T-cell (primary cell): Measurements from ENCODE around the gene BRIP1. TPM values are rescaled to one million over a fixed set of nuclear protein-coding genes. Genes with fewer than 3 reads are reported as not detected.

Source experiments
- ATAC-seq, 4 experiments: fragments of 200-7000 bp in 3 of 4; fragments of 150-1000 bp in 1 of 4; cut with Tn5 transposase; replicated peaks in 1 of 4; 1 replicate in 3 of 4; 2 replicates in 1 of 4; pipeline ENCODE4 v1.10.0; 2021; ENCODE audit warnings: moderate library complexity in 3 of 4, mild to moderate bottlenecking in 2 of 4, moderate number of reproducible peaks in 1 of 4
- CTCF ChIA-PET, 2 donors: fragments of 300-600 bp; sonication (Branson Sonifier 250); formaldehyde crosslinking; loops; one replicate each; lab custom pipeline; 2022; ENCODE audit warnings: antibody characterized with exemption in 2 of 2; lab: Charles Lee
- POLR2A ChIA-PET, 2 donors: fragments of 300-600 bp; sonication (Branson Sonifier 250); formaldehyde crosslinking; loops; one replicate each; lab custom pipeline; 2022; ENCODE audit warnings: antibody characterized with exemption in 2 of 2; lab: Charles Lee
- DNase-seq, 35 experiments: peaks; one replicate each; pipeline versions ENCODE4 v3.0.0 to v3.0.0-alpha.2; 2013 to 2023
- H3K27ac ChIP-seq: one replicate; pipeline ENCODE4 v1.5.1; 2013; ENCODE audit warnings: low read length
- H3K27me3 ChIP-seq, 2 experiments: replicated peaks in 1 of 2; 1 replicate in 1 of 2; 2 replicates in 1 of 2; pipeline versions ENCODE4 v1.6.1 to v1.7.0; 2013; ENCODE audit warnings: low read length in 1 of 2, mixed read lengths in 1 of 2; ENCODE audit not compliant: control insufficient read depth in 2 of 2, insufficient read depth in 2 of 2; ENCODE audit errors: extremely low read depth in 1 of 2
- H3K36me3 ChIP-seq, 2 donors: 1 replicate in 1 of 2; 2 replicates in 1 of 2; pipeline versions ENCODE4 v1.6.1 to v1.7.0; 2013; ENCODE audit warnings: low read length in 1 of 2; ENCODE audit not compliant: control insufficient read depth in 2 of 2, insufficient read depth in 1 of 2; ENCODE audit errors: extremely low read depth in 1 of 2
- H3K4me1 ChIP-seq, 2 experiments: 1 replicate in 1 of 2; 2 replicates in 1 of 2; pipeline versions ENCODE4 v1.6.1 to v1.7.0; 2013; ENCODE audit warnings: low read length in 2 of 2, mixed read lengths in 1 of 2; ENCODE audit not compliant: insufficient read depth in 2 of 2, control insufficient read depth in 1 of 2; ENCODE audit errors: extremely low read depth in 1 of 2
- H3K4me3 ChIP-seq, 2 donors: 1 replicate in 1 of 2; 2 replicates in 1 of 2; pipeline versions ENCODE4 v1.5.1 to v1.7.0; 2013; ENCODE audit warnings: mild to moderate bottlenecking in 2 of 2, low read length in 1 of 2, moderate library complexity in 1 of 2; ENCODE audit not compliant: control insufficient read depth in 1 of 2; ENCODE audit errors: extremely low read depth in 1 of 2
- H3K9me3 ChIP-seq: 2 replicates; pipeline ENCODE4 v1.7.0; 2013
- H3K27ac Mint-ChIP-seq, 2 donors: one replicate each; pipeline ENCODE4 v1.8.0; 2020 to 2021; ENCODE audit warnings: mild to moderate bottlenecking in 2 of 2, mixed read lengths in 2 of 2
- H3K27me3 Mint-ChIP-seq, 2 donors: one replicate each; pipeline ENCODE4 v1.8.0; 2021 to 2022; ENCODE audit warnings: mixed read lengths in 2 of 2
- H3K36me3 Mint-ChIP-seq: one replicate; pipeline ENCODE4 v1.8.0; 2021; ENCODE audit warnings: mixed read lengths
- H3K4me1 Mint-ChIP-seq, 3 donors: one replicate each; pipeline ENCODE4 v1.8.0; 2020 to 2022; ENCODE audit warnings: mixed read lengths in 3 of 3, mild to moderate bottlenecking in 1 of 3
- H3K4me3 Mint-ChIP-seq, 3 donors: one replicate each; pipeline ENCODE4 v1.8.0; 2020 to 2022; ENCODE audit warnings: mild to moderate bottlenecking in 3 of 3, mixed read lengths in 3 of 3, moderate library complexity in 3 of 3
- H3K9me3 Mint-ChIP-seq, 3 donors: one replicate each; pipeline ENCODE4 v1.8.0; 2020 to 2022; ENCODE audit warnings: mixed read lengths in 3 of 3
- WGBS: methylation state at CpG from one replicate; pipeline ENCODE4 v1.1.5; 2013; ENCODE audit warnings: missing lambda C conversion rate; ENCODE audit not compliant: insufficient coverage; 5-methylcytosine and 5-hydroxymethylcytosine counted together
- total RNA-seq, 35 experiments: library from RNA in 6 of 35; stranded (reverse) in 6 of 35; fragments of 120-200 nt in 1 of 35; gene quantifications; one replicate each; pipeline versions ENCODE4 v1.2.1 to v1.2.4 and lab custom pipeline; 2013 to 2026

BRIP1 gene
- total RNA-seq, 5 donors from 2014 or later (not counting 1 experiment from before 2014, with no cell fraction given): 1.4 to 3.5 (median 1.7) TPM

- H3K36me3 Mint-ChIP-seq: peaks cover 37% of the 10 kb centered on the region
- WGBS: no CpG with 5 or more reads among the region's 4 CpGs
- Histone ChIP-seq H3K4me1 (no peaks in the 10 kb centered on the region), H3K27ac (no peak overlapping the region), H3K27me3 (no peaks in the 10 kb centered on the region), H3K4me3 (no peak overlapping the region), H3K36me3 (peaks cover 10 to 41% of the 10 kb centered on the region in 2 donors), H3K9me3 (no peaks in the 10 kb centered on the region)
- H3K27me3 Mint-ChIP-seq: no peaks in the 10 kb centered on the region
- DNase-seq (no peak), ATAC-seq (no peak)
- CTCF ChIA-PET: interaction anchor here in 1 of 2 donors (0.6 kb wide), 1 partner anchor 69 kb away, joined by 3 read pairs; no protein-coding TSS in a partner anchor
- H3K27ac Mint-ChIP-seq: no peak overlapping the region
- H3K4me3 Mint-ChIP-seq: no peak overlapping the region
- POLR2A ChIA-PET: no interaction called here
- no peaks in the 10 kb centered on the region for H3K9me3 Mint-ChIP-seq
- H3K4me1 Mint-ChIP-seq: no peaks in the 10 kb centered on the region
Measured at GRCh38 chr17:61880589-61881102, 17.3 kb upstream of the BRIP1 start.

- ChIA-PET POLR2A (interaction anchor here (0.6 to 0.7 kb wide), 2 partner anchors 14 to 143 kb away, joined by 3 to 9 read pairs; no protein-coding TSS in a partner anchor), CTCF (no interaction called here)
- H3K4me1 ChIP-seq: no peaks in the 10 kb centered on the region
- WGBS: 100% methylated on average over 1 of the region's 3 CpGs
- no peaks in the 10 kb centered on the region for H3K27me3 ChIP-seq
- ATAC-seq (no peak), DNase-seq (no peak)
- H3K9me3 Mint-ChIP-seq: no peaks in the 10 kb centered on the region
- H3K4me1 Mint-ChIP-seq: peaks cover 0 to under 1% (median under 1%) of the 10 kb centered on the region in 3 donors
- no peak overlapping the region for H3K4me3 ChIP-seq
- H3K9me3 ChIP-seq: no peaks in the 10 kb centered on the region
- H3K27ac Mint-ChIP-seq: no peak overlapping the region
- no peak overlapping the region for H3K27ac ChIP-seq
- H3K36me3 ChIP-seq: peaks cover 10 to 47% of the 10 kb centered on the region in 2 donors
- no peaks in the 10 kb centered on the region for H3K27me3 Mint-ChIP-seq
- peaks cover 30% of the 10 kb centered on the region for H3K36me3 Mint-ChIP-seq
- no peak overlapping the region for H3K4me3 Mint-ChIP-seq
Measured at GRCh38 chr17:61878984-61879612, 15.8 kb upstream of the BRIP1 start.

GRCh38 chr17:61878520-61878919 lies 15.2 kb upstream of the BRIP1 start:
- H3K27me3 ChIP-seq: no peaks in the 10 kb centered on the region
- ATAC-seq (no peak), DNase-seq (no peak)
- WGBS: no CpG with 5 or more reads among the region's 2 CpGs
- H3K36me3 ChIP-seq: peaks cover 10 to 46% of the 10 kb centered on the region in 2 donors
- Mint-ChIP-seq H3K27me3 (no peaks in the 10 kb centered on the region), H3K36me3 (peaks cover 31% of the 10 kb centered on the region), H3K27ac (no peak overlapping the region), H3K4me3 (no peak overlapping the region), H3K9me3 (no peaks in the 10 kb centered on the region), H3K4me1 (peaks cover 0 to 7% (median 6%) of the 10 kb centered on the region in 3 donors)
- no peak overlapping the region for H3K27ac ChIP-seq
- no peaks in the 10 kb centered on the region for H3K9me3 ChIP-seq
- H3K4me1 ChIP-seq: no peaks in the 10 kb centered on the region
- ChIA-PET POLR2A (no interaction called here), CTCF (no interaction called here)
- no peak overlapping the region for H3K4me3 ChIP-seq

- Histone ChIP-seq H3K4me1 (no peaks in the 10 kb centered on the region), H3K36me3 (peaks cover 10 to 45% of the 10 kb centered on the region in 2 donors), H3K9me3 (no peaks in the 10 kb centered on the region), H3K27ac (no peak overlapping the region), H3K4me3 (no peak overlapping the region), H3K27me3 (no peaks in the 10 kb centered on the region)
- ATAC-seq (no peak), DNase-seq (no peak)
- Mint-ChIP-seq H3K9me3 (no peaks in the 10 kb centered on the region), H3K4me1 (peaks cover 0 to 7% (median 6%) of the 10 kb centered on the region in 3 donors), H3K36me3 (peaks cover 31% of the 10 kb centered on the region), H3K4me3 (no peak overlapping the region), H3K27ac (no peak overlapping the region), H3K27me3 (no peaks in the 10 kb centered on the region)
- WGBS: 100% methylated on average over 1 of the region's 2 CpGs
- ChIA-PET POLR2A (no interaction called here), CTCF (no interaction called here)
Measured at GRCh38 chr17:61877837-61878236, 14.5 kb upstream of the BRIP1 start.

- no peak overlapping the region for H3K4me3 Mint-ChIP-seq
- H3K9me3 Mint-ChIP-seq: no peaks in the 10 kb centered on the region
- H3K27ac Mint-ChIP-seq: no peak overlapping the region
- H3K4me1 Mint-ChIP-seq: peaks cover 0 to 7% (median 6%) of the 10 kb centered on the region in 3 donors
- no peak for DNase-seq
- peaks cover 24% of the 10 kb centered on the region for H3K36me3 Mint-ChIP-seq
- no peak overlapping the region for H3K4me3 ChIP-seq
- no peaks in the 10 kb centered on the region for H3K27me3 Mint-ChIP-seq
- no peaks in the 10 kb centered on the region for H3K4me1 ChIP-seq
- H3K27me3 ChIP-seq: no peaks in the 10 kb centered on the region
- ATAC-seq: no peak
- H3K9me3 ChIP-seq: no peaks in the 10 kb centered on the region
- ChIA-PET POLR2A (no interaction called here), CTCF (no interaction called here)
- H3K36me3 ChIP-seq: peaks cover 10 to 49% of the 10 kb centered on the region in 2 donors
- WGBS: no CpG with 5 or more reads among the region's 3 CpGs
- H3K27ac ChIP-seq: no peak overlapping the region
Measured at GRCh38 chr17:61875804-61876203, 12.5 kb upstream of the BRIP1 start.

GRCh38 chr17:61875285-61875684 lies 12.0 kb upstream of the BRIP1 start:
- WGBS: no CpG with 5 or more reads among the region's 1 CpG

More at GRCh38 chr17:61875285-61875684, 12.0 kb upstream of the BRIP1 start:
- POLR2A ChIA-PET: no interaction called here
- H3K9me3 ChIP-seq: no peaks in the 10 kb centered on the region
- no peaks in the 10 kb centered on the region for H3K27me3 ChIP-seq
- peaks cover 10 to 53% of the 10 kb centered on the region in 2 donors for H3K36me3 ChIP-seq
- DNase-seq: no peak
- H3K27ac ChIP-seq: no peak overlapping the region
- H3K4me1 ChIP-seq: no peaks in the 10 kb centered on the region
- CTCF ChIA-PET: interaction anchor here in 1 of 2 donors (0.6 kb wide), 1 partner anchor 1715 kb away, joined by 3 read pairs; no protein-coding TSS in a partner anchor
- H3K27ac Mint-ChIP-seq: no peak overlapping the region
- H3K36me3 Mint-ChIP-seq: peaks cover 28% of the 10 kb centered on the region
- H3K9me3 Mint-ChIP-seq: no peaks in the 10 kb centered on the region
- H3K27me3 Mint-ChIP-seq: no peaks in the 10 kb centered on the region
- H3K4me3 ChIP-seq: no peak overlapping the region
- no peak for ATAC-seq
- peaks cover 0 to 7% (median 6%) of the 10 kb centered on the region in 3 donors for H3K4me1 Mint-ChIP-seq
- no peak overlapping the region for H3K4me3 Mint-ChIP-seq
